A549 (cell line): Measurements from ENCODE around the gene DNAAF5. TPM values are rescaled to one million over a fixed set of nuclear protein-coding genes. Genes with fewer than 3 reads are reported as not detected.
A peak's percentile ranks its signal among the peaks of the same experiment; 100 is the strongest.

Experiments used
- ATAC-seq, 2 experiments: fragments of 200-7000 bp in 1 of 2; fragments of >200 bp in 1 of 2; cut with Nextera tagmentation in 1 of 2; cut with Tn5 transposase in 1 of 2; 3 replicates each; pipeline versions ENCODE4 v1.8.0 to v1.9.1; 2018 to 2020; ENCODE audit warnings: mild to moderate bottlenecking in 1 of 2, moderate library complexity in 1 of 2
- CTCF ChIA-PET: fragments of 300-600 bp; sonication (Branson Sonifier 250); formaldehyde crosslinking; extraction: SDS; loops from one replicate; lab custom pipeline; 2021; ENCODE audit warnings: antibody characterized with exemption, inconsistent platforms; lab: Yijun Ruan, JAX
- POLR2A ChIA-PET: fragments of 350-600 bp; formaldehyde crosslinking; extraction: SDS; loops from one replicate; lab custom pipeline; 2021; ENCODE audit warnings: antibody characterized with exemption, inconsistent platforms; lab: Yijun Ruan, JAX
- DNase-seq, 2 experiments: peaks; one replicate each; pipeline versions ENCODE4 v3.0.0 to v3.0.0-alpha.2; 2011 to 2016; ENCODE audit warnings: low read depth in 1 of 2, low spot score in 1 of 2
- FAIRE-seq: peaks from 2 replicates; lab custom pipeline; 2011; peaks lifted over from hg19 to GRCh38; lab: Jason Lieb, UNC
- H3K27ac ChIP-seq, 2 experiments: fragments of >200 bp; sonication (Bioruptor Twin); formaldehyde crosslinking; 3 replicates each; pipeline ENCODE4 v1.5.1; 2016 to 2017
- H3K4me1 ChIP-seq: fragments of >200 bp; sonication (Bioruptor Twin); formaldehyde crosslinking; 3 replicates; pipeline ENCODE4 v1.6.1; 2016
- H3K4me2 ChIP-seq: fragments of >200 bp; sonication (Bioruptor Twin); formaldehyde crosslinking; 3 replicates; pipeline ENCODE4 v1.6.1; 2016
- H3K4me3 ChIP-seq: fragments of >200 bp; sonication (Bioruptor Twin); formaldehyde crosslinking; 3 replicates; pipeline ENCODE4 v1.5.1; 2016
- H3K9me3 ChIP-seq: fragments of >200 bp; sonication (Bioruptor Twin); formaldehyde crosslinking; 3 replicates; pipeline ENCODE4 v1.6.1; 2016
- CBX2 ChIP-seq: fragments of 200-600 bp; sonication (generic); IDR thresholded peaks from 2 replicates; pipeline ENCODE4 v1.6.1; 2016; ENCODE audit warnings: low read depth, mild to moderate bottlenecking, borderline replicate concordance
- EHF ChIP-seq: fragments of 250-450 bp; sonication (Bioruptor Pico); IDR thresholded peaks from 2 replicates; pipeline ENCODE4 v1.5.0; 2020; ENCODE audit warnings: mild to moderate bottlenecking
- FOSL2 ChIP-seq, 2 experiments: fragments of 450-650 bp in 1 of 2; fragments of >200 bp in 1 of 2; sonication (Bioruptor Twin) in 1 of 2; formaldehyde crosslinking; IDR thresholded peaks; 2 replicates each; pipeline versions ENCODE4 v1.5.0 to v1.6.1; 2016 to 2020; ENCODE audit warnings: mild to moderate bottlenecking in 1 of 2, moderate library complexity in 1 of 2
- HDAC2 ChIP-seq: fragments of 200-600 bp; sonication (generic); IDR thresholded peaks from 2 replicates; pipeline ENCODE4 v1.6.1; 2016
- HMGXB4 ChIP-seq: fragments of 250-450 bp; sonication (Bioruptor Pico); IDR thresholded peaks from 2 replicates; pipeline ENCODE4 v1.5.0; 2021; ENCODE audit warnings: mild to moderate bottlenecking, moderate library complexity, borderline replicate concordance
- HOXA7 ChIP-seq: fragments of 250-450 bp; sonication (Bioruptor Pico); IDR thresholded peaks from 2 replicates; pipeline ENCODE4 v1.5.0; 2020; ENCODE audit warnings: mild to moderate bottlenecking, moderate library complexity
- HOXB13 ChIP-seq: fragments of 250-450 bp; sonication (Bioruptor Pico); IDR thresholded peaks from 2 replicates; pipeline ENCODE4 v1.5.0; 2020; ENCODE audit warnings: low read depth, mild to moderate bottlenecking, moderate library complexity
- HOXB5 ChIP-seq: fragments of 250-450 bp; sonication (Bioruptor Pico); IDR thresholded peaks from 2 replicates; pipeline ENCODE4 v1.5.0; 2020; ENCODE audit warnings: mild to moderate bottlenecking, moderate library complexity
- JUNB ChIP-seq: fragments of >200 bp; sonication (Bioruptor Twin); formaldehyde crosslinking; IDR thresholded peaks from 2 replicates; pipeline ENCODE4 v1.6.1; 2016
- PBX3 ChIP-seq: IDR thresholded peaks from 2 replicates; pipeline ENCODE4 v1.6.1; 2012
- PHF8 ChIP-seq: fragments of 200-600 bp; sonication (generic); IDR thresholded peaks from 2 replicates; pipeline ENCODE4 v1.6.1; 2016; ENCODE audit warnings: low read depth, mild to moderate bottlenecking, antibody characterized with exemption, moderate library complexity, borderline replicate concordance
- RAD21 ChIP-seq, 2 experiments: fragments of >200 bp in 1 of 2; sonication (Bioruptor Twin) in 1 of 2; formaldehyde crosslinking in 1 of 2; IDR thresholded peaks in 1 of 2; conservative IDR thresholded peaks in 1 of 2; 2 replicates in 1 of 2; 3 replicates in 1 of 2; pipeline ENCODE4 v1.6.1; 2012 to 2018; ENCODE audit warnings: inconsistent platforms in 1 of 2
- RARB ChIP-seq: fragments of 250-450 bp; sonication (Bioruptor Pico); IDR thresholded peaks from 2 replicates; pipeline ENCODE4 v1.8.0; 2021; ENCODE audit warnings: mild to moderate bottlenecking, moderate library complexity
- RNF2 ChIP-seq: fragments of 200-600 bp; sonication (generic); IDR thresholded peaks from 2 replicates; pipeline ENCODE4 v1.6.1; 2016; ENCODE audit warnings: low read depth, mild to moderate bottlenecking, antibody characterized with exemption, moderate library complexity, borderline replicate concordance
- USF2 ChIP-seq: fragments of 450-650 bp; IDR thresholded peaks from 2 replicates; pipeline ENCODE4 v1.6.1; 2014; ENCODE audit warnings: antibody characterized with exemption
- ZFP36 ChIP-seq: fragments of 450-650 bp; IDR thresholded peaks from 2 replicates; pipeline ENCODE4 v1.6.1; 2014; ENCODE audit warnings: borderline replicate concordance; ENCODE audit not compliant: partially characterized antibody
- WGBS: methylation state at CpG from one replicate; pipeline ENCODE4 v1.1.6; 2017; ENCODE audit errors: missing lambda C conversion rate; 5-methylcytosine and 5-hydroxymethylcytosine counted together
- polyA plus RNA-seq, 4 experiments: library from polyadenylated mRNA; depleted of rRNA in 3 of 4; stranded (reverse); fragments of >200 nt; fragmentation: RNase III in 1 of 4; extraction: RNeasy Plus Mini Kit Qiagen cat#74134 plus additional on column Dnase treatment in 1 of 4; gene quantifications; 2 replicates in 3 of 4; 3 replicates in 1 of 4; pipeline ENCODE4 v1.2.3, GENCODE V29; 2011 to 2017
- TF ChIP-seq, protein P1 (sequence below): IDR thresholded peaks from 2 replicates; pipeline ENCODE4 v1.6.1; 2012

The DNAAF5 gene
- polyA plus RNA-seq, 2 of the 4 experiments (the other 2 are of a cell fraction) = 27.8 to 34.7 TPM

DNA sequence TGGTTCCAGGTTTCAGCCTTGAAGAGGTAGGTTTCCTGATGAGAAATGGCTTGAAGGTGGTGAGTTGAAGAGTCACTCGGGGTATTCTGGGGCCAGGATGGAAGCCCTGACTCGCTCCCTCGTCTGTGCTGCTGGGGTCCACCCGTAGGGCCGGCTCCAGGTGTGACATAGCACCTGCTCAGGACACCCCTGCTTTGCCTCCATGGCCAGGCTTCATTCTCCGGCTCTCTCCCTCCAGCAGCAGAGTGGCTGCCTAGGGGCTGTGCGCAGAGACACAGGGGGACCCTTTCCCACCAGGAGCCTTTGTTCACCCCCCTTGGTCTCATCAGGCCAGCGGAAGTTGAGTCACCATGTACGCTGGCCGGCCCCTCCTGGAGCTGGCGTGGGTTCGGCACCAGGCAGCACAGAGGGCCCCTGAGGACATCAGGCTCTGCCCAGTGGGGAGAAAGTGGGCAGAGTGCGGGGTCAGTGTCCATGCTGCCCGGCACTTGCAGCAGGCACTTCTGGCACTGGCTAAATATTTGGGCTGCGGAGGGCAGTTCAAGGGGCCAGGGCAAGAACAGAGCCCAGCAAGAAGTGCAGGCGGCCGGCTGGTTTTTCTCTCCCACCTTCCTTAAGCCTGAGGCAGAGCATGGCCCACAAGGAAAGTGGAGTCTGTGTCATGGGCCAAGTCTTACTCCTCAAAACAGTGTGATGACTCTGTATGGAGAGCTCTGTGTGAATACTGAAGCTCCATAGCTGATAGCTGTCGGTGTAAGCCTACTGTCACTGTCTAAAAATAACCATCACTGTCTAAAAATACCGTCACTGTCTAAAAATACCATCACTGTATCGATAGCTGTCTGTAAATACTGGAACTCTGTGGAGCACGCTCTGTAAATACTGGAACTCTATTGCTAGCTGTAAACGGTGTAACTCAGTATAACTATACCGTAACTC, 4.3 kb downstream of the DNAAF5 start:
- CTCF ChIA-PET = interaction anchor here (1.2 to 1.5 kb wide), 3 partner anchors 10 to 400 kb away, joined by 3 to 6 read pairs (median 3); no protein-coding TSS in a partner anchor
- DNase-seq = no peak
- ATAC-seq = no peak
- Histone ChIP-seq H3K4me2 (no peak overlapping the region), H3K27ac (no peak overlapping the region)
- TF ChIP-seq, protein P1, sequence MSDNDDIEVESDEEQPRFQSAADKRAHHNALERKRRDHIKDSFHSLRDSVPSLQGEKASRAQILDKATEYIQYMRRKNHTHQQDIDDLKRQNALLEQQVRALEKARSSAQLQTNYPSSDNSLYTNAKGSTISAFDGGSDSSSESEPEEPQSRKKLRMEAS = no peak
- no peak for TF ChIP-seq HOXA7 (CRISPR knock-in tag)
- TF ChIP-seq PBX3 = no peak
- TF ChIP-seq, all 56 proteins: peak for 0
- no peak overlapping the region for H3K4me3 ChIP-seq
- peaks cover 13% of the 10 kb centered on the region; the same call in 2 of the 3 replicates for H3K4me1 ChIP-seq
- peaks cover 22% of the 10 kb centered on the region for H3K9me3 ChIP-seq
- POLR2A ChIA-PET = no interaction called here
- WGBS = 94% methylated on average over 20 of the region's 23 CpGs
- FAIRE-seq = no peak

GRCh38 chr7:731440-732085, 5.1 kb downstream of the DNAAF5 start:
- ATAC-seq (no peak), FAIRE-seq (no peak), DNase-seq (no peak)
- H3K27ac ChIP-seq = peak overlapping the region; percentile 11 to 62; a peak in 3 of 6 replicates
- peak overlapping the region; percentile 5; the same call in 1 of the 3 replicates for H3K4me2 ChIP-seq
- 91% methylated on average over 17 of the region's 17 CpGs for WGBS
- TF ChIP-seq JUNB = no peak
- TF ChIP-seq HOXB13 (CRISPR knock-in tag) = no peak
- no peak for TF ChIP-seq ZFP36
- TF ChIP-seq EHF (CRISPR knock-in tag) = no peak
- TF ChIP-seq HDAC2 = no peak
- TF ChIP-seq HOXB5 (CRISPR knock-in tag) = no peak
- no peak for TF ChIP-seq USF2
- no peak for TF ChIP-seq PHF8
- TF ChIP-seq RNF2 = no peak
- TF ChIP-seq CBX2 = no peak
- no peak for TF ChIP-seq HMGXB4
- peaks cover 13% of the 10 kb centered on the region; the same call in 2 of the 3 replicates for H3K4me1 ChIP-seq
- POLR2A ChIA-PET = no interaction called here
- CTCF ChIA-PET = interaction anchor here (0.9 to 1.5 kb wide), 3 partner anchors 10 to 400 kb away, joined by 3 to 6 read pairs (median 3); no protein-coding TSS in a partner anchor
- H3K9me3 ChIP-seq = peaks cover 19% of the 10 kb centered on the region
- no peak overlapping the region for H3K4me3 ChIP-seq

DNA sequence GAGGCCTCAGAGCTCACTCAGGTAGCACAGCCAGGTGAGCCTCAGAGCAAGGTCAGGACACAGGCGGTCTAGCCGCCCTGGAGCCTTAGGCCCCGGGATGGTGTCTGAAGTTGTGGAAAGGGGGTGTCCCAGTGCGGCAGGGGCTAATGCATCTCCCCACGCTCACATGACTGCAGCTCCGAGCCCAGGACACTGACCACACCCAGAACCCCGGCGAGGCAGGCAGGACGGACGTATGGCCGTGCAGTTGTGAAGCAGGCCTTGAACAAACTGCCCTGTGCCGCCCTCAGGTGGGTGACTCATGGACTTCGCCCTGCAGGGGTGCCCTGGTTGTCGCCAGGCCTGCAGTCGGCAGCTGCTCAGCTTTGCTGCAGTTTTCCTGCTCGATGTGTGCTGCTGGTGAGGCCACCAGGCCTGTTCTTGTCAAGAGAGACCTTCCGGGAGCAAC, 5.6 kb downstream of the DNAAF5 start:
- no peak overlapping the region for H3K4me3 ChIP-seq
- WGBS = 60% methylated on average over 15 of the region's 17 CpGs
- FAIRE-seq (no peak), ATAC-seq (peak; percentile 77 to 84)
- POLR2A ChIA-PET = no interaction called here
- TF ChIP-seq FOSL2 (IDR thresholded peaks at IDR 0.05) (no peak), FOSL2 (CRISPR knock-in tag; IDR thresholded peaks at IDR 0.05) (peak; percentile 60; the same call in 1 of the 2 replicates), RARB (CRISPR knock-in tag) (no peak), HOXB5 (CRISPR knock-in tag) (no peak), RAD21 (conservative IDR thresholded peaks at IDR 0.05 in 1 of 2, IDR thresholded peaks at IDR 0.05 in 1 of 2) (0 out of 5 replicates have a peak, but pooled peaks of 1 of the 2 experiments have one; percentile 25)
- TF ChIP-seq, all 56 proteins: peak for 2
- DNase-seq = peak; percentile 41 to 47
- CTCF ChIA-PET = interaction anchor here (0.9 to 1.5 kb wide), 5 partner anchors 10 to 410 kb away, joined by 3 to 6 read pairs (median 3); no protein-coding TSS in a partner anchor
- Histone ChIP-seq H3K4me1 (peaks cover 13% of the 10 kb centered on the region; the same call in 2 of the 3 replicates), H3K4me2 (peak overlapping the region; percentile 5; the same call in 1 of the 3 replicates), H3K9me3 (peaks cover 19% of the 10 kb centered on the region), H3K27ac (peak overlapping the region; percentile 11 to 62; a peak in 3 of 6 replicates)
